ENCODE measurements around the gene GRIPAP1.

Gene GRIPAP1

DNA sequence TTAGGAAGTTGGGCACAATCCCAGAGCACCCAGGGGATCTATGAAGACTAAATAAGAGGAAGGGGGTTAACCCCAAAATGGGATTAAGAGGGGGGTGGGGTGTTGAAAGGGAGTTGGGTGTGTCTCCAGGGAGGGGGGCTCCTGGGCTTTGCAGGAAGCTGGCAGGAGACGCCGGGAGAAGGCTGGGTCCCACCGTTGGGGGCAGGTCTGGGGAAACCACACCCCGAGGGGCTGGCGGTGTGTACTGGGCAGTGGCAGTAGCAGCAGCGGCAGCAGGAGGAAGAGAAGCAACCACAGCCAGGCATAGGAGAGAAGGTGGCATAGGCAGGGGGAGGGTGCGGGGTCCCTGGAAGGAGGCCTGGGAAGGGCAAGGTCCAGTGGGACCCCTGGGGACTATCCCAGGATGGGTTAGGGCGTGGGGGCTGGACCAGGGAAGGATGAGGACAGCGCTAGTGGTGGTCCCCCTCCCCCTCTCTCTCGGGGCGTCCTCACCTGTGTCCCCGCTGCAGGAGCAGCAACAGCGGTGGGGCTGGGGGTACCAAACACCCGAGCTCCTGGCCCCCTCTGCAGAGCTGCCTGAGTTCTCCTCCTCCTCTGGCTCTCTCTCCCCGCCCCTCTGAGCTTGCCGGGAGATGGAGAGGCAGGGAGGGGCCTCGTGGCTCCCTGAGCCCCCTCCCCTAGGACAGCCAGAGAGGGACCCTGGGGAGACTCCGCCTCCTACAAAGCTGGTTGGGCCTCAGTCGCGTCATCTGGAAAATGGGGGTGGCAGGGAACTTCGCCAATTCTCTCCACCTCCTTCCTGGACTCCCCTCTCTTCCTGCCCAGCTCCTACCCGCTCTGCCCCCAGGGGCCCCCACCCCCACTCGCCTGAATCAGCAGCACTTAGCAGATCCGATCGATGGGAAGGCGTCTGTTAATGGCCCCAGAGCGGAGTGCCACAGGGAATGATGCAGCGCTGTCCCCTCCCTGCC is 30.5 kb downstream of the GRIPAP1 start, which contains the start of gene KCND1:
Gene KCND1, minus strand, starts transcription at position 596 of the 971 bp plus-strand sequence. CDS start 1,573 bp downstream, outside the sequence.
- Histone ChIP-seq H3K4me3 (ENCODE audit: low read depth, low read length) (peak within 1 kb of the TSS; percentile 76), H3K36me3 (ENCODE audit: control insufficient read depth, insufficient read depth, low read length) (peaks cover 26% of the 10 kb centered on the region), H3K27me3 (ENCODE audit: control insufficient read depth, insufficient read depth, low read length) (no peaks in the 10 kb centered on the region), H3K9ac (ENCODE audit: low read depth, low read length) (peak within 1 kb of the TSS; percentile 54), H3K9me3 (ENCODE audit: control insufficient read depth, insufficient read depth, low read length) (no peaks in the 10 kb centered on the region), H3K4me1 (ENCODE audit: control insufficient read depth, insufficient read depth, low read length) (no peaks in the 10 kb centered on the region)

DNA sequence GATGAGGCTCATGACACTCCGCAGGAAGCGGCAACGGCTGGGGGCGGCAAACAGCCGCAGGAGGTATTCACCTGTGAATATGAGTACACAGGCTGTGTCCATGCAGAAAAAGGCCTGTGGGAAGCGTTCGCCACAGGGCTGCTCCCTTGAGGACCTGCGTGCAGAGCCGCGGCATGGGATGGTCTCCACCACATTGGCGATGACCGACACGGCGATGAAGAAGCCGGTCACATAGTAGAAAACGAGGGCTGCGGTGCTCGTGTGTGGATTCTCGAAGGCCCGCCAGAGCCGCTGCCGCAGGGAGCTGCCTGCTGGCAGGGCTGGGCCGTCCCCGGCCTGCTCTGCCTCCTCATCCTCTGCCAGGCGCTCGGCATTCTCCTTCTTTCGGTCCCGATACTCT is 32.6 kb downstream of the GRIPAP1 start:
- Histone ChIP-seq H3K4me1 (ENCODE audit: control insufficient read depth, insufficient read depth, low read length) (no peaks in the 10 kb centered on the region), H3K9ac (ENCODE audit: low read depth, low read length) (no peak overlapping the region), H3K36me3 (ENCODE audit: control insufficient read depth, insufficient read depth, low read length) (peaks cover 18% of the 10 kb centered on the region), H3K27me3 (ENCODE audit: control insufficient read depth, insufficient read depth, low read length) (no peaks in the 10 kb centered on the region), H3K9me3 (ENCODE audit: control insufficient read depth, insufficient read depth, low read length) (no peaks in the 10 kb centered on the region), H3K4me3 (ENCODE audit: low read depth, low read length) (no peak overlapping the region)

DNA sequence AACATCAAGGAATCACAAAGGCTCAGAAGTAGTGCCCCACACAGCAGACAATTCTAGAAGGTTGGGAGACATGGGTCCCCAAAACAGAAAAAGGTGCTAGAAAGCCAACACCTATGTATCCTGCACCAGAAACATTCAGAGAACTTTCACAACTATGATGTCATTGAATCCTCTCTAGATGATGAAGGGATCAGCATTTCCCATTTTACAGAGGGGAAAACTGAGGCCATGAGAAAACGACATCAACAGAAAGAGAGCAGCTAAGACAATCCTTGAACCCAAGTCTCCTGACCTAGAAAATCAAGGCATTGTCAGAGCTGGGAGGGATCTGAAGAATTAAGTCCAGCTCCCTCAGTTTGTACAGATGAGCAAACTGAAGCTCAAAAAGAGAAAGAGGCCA is 33.7 kb downstream of the GRIPAP1 start:
- Histone ChIP-seq H3K9me3 (ENCODE audit: control insufficient read depth, insufficient read depth, low read length) (no peaks in the 10 kb centered on the region), H3K9ac (ENCODE audit: low read depth, low read length) (no peak overlapping the region), H3K4me3 (ENCODE audit: low read depth, low read length) (no peak overlapping the region), H3K36me3 (ENCODE audit: control insufficient read depth, insufficient read depth, low read length) (peaks cover 14% of the 10 kb centered on the region), H3K4me1 (ENCODE audit: control insufficient read depth, insufficient read depth, low read length) (no peaks in the 10 kb centered on the region), H3K27me3 (ENCODE audit: control insufficient read depth, insufficient read depth, low read length) (no peaks in the 10 kb centered on the region)

DNA sequence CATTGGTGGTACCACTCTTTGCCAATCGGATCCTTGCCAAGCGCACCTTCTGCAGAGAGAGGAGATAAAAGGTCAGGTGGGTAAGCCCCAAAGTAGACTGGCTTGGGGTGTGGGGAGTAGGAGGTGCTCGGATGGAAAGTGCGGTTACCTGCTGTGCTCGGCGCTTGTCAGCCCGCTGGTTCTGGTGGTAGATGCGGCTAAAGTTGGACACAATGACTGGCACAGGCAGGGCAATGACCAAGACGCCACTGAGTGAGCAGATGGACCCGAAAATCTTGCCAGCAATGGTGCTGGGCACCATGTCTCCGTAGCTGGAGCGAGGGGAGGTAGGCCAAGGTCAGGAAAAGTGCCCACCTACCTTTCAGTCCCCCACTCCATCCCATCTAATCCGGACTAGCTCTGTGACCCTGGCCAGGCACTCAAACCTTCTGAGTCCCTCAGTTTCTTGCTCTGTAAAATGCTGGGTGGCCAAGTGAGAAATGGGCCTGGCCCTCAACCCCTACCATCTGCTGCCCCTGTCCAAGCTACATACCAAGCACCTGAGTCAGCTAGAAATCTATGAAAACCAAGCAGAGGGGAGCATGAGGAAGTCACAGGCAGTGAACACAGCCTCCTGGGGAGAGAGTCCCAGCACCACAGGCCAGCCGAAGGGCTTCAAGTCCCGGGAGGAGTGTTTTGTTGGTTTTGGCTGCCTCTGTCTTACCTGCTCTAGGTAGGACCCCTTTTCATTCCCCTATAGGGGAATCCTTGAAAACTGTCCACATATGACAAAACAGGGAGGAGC is 35.1 kb downstream of the GRIPAP1 start:
- Histone ChIP-seq H3K27me3 (ENCODE audit: control insufficient read depth, insufficient read depth, low read length) (no peaks in the 10 kb centered on the region), H3K9me3 (ENCODE audit: control insufficient read depth, insufficient read depth, low read length) (no peaks in the 10 kb centered on the region), H3K36me3 (ENCODE audit: control insufficient read depth, insufficient read depth, low read length) (peaks cover 14% of the 10 kb centered on the region), H3K9ac (ENCODE audit: low read depth, low read length) (no peak overlapping the region), H3K4me3 (ENCODE audit: low read depth, low read length) (no peak overlapping the region), H3K4me1 (ENCODE audit: control insufficient read depth, insufficient read depth, low read length) (no peaks in the 10 kb centered on the region)

DNA sequence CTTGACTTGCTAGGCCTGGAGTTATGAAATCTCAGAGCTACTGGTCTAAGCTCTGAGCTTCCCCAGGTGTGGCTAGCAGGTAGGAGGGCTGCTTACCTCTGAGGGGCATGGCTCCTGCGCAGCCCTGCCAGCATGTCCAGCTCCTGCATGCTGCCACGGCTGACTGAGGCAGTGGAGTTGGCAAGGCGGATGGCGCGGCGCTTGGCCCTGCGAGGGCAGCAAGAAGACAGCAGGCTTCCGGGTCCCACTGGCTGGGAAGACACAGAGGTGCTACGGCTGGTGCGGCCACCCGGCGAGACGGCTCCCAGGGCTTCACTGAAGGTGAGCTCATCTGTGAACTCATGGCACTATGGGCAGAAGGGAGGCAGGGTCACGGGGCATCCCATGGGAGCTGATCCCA is 36.1 kb downstream of the GRIPAP1 start:
- H3K9ac ChIP-seq (ENCODE audit: low read depth, low read length): no peak overlapping the region
- H3K36me3 ChIP-seq (ENCODE audit: control insufficient read depth, insufficient read depth, low read length): peaks cover 17% of the 10 kb centered on the region
- H3K9me3 ChIP-seq (ENCODE audit: control insufficient read depth, insufficient read depth, low read length): no peaks in the 10 kb centered on the region
- H3K27me3 ChIP-seq (ENCODE audit: control insufficient read depth, insufficient read depth, low read length): no peaks in the 10 kb centered on the region
- no peak overlapping the region for H3K4me3 ChIP-seq (ENCODE audit: low read depth, low read length)
- no peaks in the 10 kb centered on the region for H3K4me1 ChIP-seq (ENCODE audit: control insufficient read depth, insufficient read depth, low read length)

DNA sequence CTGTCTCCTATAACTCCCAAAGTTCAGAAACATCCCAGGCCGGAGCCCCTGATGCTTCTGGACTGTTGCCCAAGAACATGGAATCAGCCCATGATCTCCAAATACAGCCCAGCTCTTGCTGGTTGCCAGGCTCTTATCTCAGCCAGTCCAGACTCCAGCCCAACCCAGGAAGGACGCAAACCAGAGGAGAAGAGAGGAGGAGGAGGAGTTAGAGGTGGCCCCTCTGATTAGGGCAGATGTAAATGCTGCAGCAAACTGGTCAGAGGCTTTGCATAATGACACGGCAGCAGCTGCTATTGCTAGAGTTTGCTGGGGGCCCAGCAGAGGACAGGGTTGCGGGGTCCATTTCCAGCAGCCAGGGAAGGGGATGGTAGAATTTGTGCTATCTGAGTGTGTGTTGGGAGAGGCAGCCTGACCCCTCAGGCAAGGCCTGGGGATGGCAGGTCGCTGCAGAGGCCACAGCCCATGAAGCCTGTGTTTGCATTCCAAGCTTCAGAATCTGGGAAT is 40.4 kb downstream of the GRIPAP1 start:
- peaks cover 11% of the 10 kb centered on the region for H3K36me3 ChIP-seq (ENCODE audit: control insufficient read depth, insufficient read depth, low read length)
- H3K9me3 ChIP-seq (ENCODE audit: control insufficient read depth, insufficient read depth, low read length): no peaks in the 10 kb centered on the region
- H3K4me3 ChIP-seq (ENCODE audit: low read depth, low read length): no peak overlapping the region
- peaks cover 4% of the 10 kb centered on the region for H3K4me1 ChIP-seq (ENCODE audit: control insufficient read depth, insufficient read depth, low read length)
- H3K27me3 ChIP-seq (ENCODE audit: control insufficient read depth, insufficient read depth, low read length): no peaks in the 10 kb centered on the region
- H3K9ac ChIP-seq (ENCODE audit: low read depth, low read length): no peak overlapping the region

DNA sequence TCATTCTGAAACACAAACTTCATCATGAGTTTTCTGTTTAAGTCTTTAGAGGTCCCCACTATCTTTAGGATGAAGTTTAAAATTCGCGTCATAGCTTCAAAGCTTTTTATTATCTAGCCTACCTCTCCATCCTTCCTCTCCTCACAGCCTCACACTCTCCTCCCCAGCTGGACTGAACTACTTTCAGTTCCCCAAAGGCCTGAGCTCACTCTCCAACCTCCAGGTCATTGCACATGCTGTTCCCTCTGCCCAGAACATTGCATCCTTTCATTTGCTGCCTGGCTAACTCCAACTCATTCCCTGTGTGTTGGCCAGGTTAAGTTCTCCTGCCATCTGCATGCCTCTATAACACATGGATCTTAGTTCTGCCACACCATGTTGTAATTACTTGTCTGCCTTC is 41.8 kb downstream of the GRIPAP1 start:
- no peak overlapping the region for H3K9ac ChIP-seq (ENCODE audit: low read depth, low read length)
- H3K27me3 ChIP-seq (ENCODE audit: control insufficient read depth, insufficient read depth, low read length): no peaks in the 10 kb centered on the region
- peaks cover 7% of the 10 kb centered on the region for H3K4me1 ChIP-seq (ENCODE audit: control insufficient read depth, insufficient read depth, low read length)
- H3K4me3 ChIP-seq (ENCODE audit: low read depth, low read length): no peak overlapping the region
- H3K36me3 ChIP-seq (ENCODE audit: control insufficient read depth, insufficient read depth, low read length): peaks cover 5% of the 10 kb centered on the region
- H3K9me3 ChIP-seq (ENCODE audit: control insufficient read depth, insufficient read depth, low read length): no peaks in the 10 kb centered on the region

DNA sequence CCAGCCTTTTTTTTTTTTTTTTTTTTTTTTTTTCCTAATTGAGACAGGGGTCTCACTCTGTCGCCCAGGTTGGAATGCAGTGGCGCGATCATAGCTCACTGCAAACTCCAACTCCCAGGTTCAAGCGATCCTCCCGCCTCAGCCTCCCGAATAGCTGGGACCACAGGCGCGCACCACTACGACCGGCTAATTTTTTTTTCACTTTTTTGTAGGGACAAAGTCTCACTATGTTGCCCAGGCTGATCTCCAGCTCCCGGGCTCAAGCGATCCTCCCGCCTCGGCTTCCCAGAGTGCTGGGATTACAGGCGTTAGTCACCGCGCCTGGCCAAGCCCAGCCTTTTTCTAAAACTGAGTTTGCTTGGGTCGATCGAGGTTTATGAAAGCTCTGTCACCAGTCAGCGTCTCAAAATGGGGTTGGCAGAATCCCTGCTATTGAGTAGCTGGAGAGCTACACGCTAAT is 43.4 kb downstream of the GRIPAP1 start:
- no peaks in the 10 kb centered on the region for H3K9me3 ChIP-seq (ENCODE audit: control insufficient read depth, insufficient read depth, low read length)
- H3K4me1 ChIP-seq (ENCODE audit: control insufficient read depth, insufficient read depth, low read length): peaks cover 7% of the 10 kb centered on the region
- H3K4me3 ChIP-seq (ENCODE audit: low read depth, low read length): peak overlapping the region; percentile 96
- peak overlapping the region; percentile 37 for H3K9ac ChIP-seq (ENCODE audit: low read depth, low read length)
- peaks cover 13% of the 10 kb centered on the region for H3K36me3 ChIP-seq (ENCODE audit: control insufficient read depth, insufficient read depth, low read length)
- no peaks in the 10 kb centered on the region for H3K27me3 ChIP-seq (ENCODE audit: control insufficient read depth, insufficient read depth, low read length)

DNA sequence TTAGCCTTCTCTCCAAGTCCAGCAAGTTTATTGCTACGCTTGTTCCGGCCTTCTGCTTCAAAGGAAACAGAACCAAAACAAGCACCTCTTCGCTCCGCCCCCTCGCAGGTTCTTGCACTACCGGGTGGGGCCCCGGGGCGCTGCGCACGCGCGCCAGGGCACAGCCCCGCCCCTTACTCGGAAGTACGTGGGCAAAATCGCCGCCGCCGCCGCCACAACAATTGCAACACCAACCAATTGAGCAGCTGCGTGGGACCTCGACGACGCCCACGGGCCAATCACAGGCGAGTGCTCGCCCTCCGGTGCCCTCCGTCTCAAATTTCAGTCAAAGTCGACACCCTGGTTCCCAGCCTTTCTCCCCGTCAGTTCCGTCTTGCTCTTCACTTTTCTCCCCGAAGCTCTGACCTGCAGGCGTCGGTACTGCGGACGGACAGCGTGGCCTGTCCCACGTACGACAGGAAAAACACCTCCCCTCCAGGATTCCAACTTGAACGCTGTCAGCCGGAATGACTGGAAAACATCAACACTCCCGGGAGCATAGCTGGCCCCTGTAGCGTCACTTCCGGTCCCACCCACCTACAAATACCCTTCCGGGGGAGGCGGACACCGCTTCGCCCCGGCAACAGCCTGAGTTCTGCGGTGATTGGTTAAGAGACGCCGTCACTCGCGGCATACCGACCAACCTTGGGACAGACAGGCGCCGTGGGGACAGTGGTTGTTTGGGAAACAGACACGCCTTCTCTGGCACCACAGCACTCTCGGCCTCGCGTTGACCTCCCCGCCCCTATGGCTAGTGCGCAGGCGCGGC is 44.0 kb downstream of the GRIPAP1 start:
- Histone ChIP-seq H3K27me3 (ENCODE audit: control insufficient read depth, insufficient read depth, low read length) (no peaks in the 10 kb centered on the region), H3K4me1 (ENCODE audit: control insufficient read depth, insufficient read depth, low read length) (peaks cover 7% of the 10 kb centered on the region), H3K4me3 (ENCODE audit: low read depth, low read length) (peak overlapping the region; percentile 96), H3K36me3 (ENCODE audit: control insufficient read depth, insufficient read depth, low read length) (peaks cover 13% of the 10 kb centered on the region), H3K9ac (ENCODE audit: low read depth, low read length) (peak overlapping the region; percentile 82), H3K9me3 (ENCODE audit: control insufficient read depth, insufficient read depth, low read length) (no peaks in the 10 kb centered on the region)

DNA sequence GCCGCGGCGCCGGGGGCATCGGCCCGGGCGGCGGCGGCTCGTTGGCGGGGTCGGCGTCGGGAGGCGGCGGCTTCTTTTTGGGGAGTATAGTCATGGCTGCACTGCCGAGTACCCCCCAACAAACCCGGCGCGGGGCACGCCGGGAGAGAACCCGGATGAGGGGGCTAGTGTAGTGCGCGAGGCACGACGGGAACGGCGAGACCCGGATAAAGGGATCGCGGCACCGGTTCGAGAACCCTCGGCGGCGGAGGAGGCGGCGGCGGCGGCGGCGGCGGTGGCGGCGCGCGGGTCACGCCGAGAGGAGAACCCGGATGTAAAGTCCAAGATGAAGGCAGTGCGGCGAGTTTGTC is 44.6 kb downstream of the GRIPAP1 start, which contains the start of gene OTUD5:
Gene OTUD5, minus strand, starts transcription at position 131 of the 350 bp plus-strand sequence. Its CDS starts 37 bp downstream, at position 94.
- H3K4me3 ChIP-seq (ENCODE audit: low read depth, low read length): peak within 1 kb of the TSS; percentile 96
- no peaks in the 10 kb centered on the region for H3K9me3 ChIP-seq (ENCODE audit: control insufficient read depth, insufficient read depth, low read length)
- H3K27me3 ChIP-seq (ENCODE audit: control insufficient read depth, insufficient read depth, low read length): no peaks in the 10 kb centered on the region
- H3K9ac ChIP-seq (ENCODE audit: low read depth, low read length): peak within 1 kb of the TSS; percentile 82
- H3K4me1 ChIP-seq (ENCODE audit: control insufficient read depth, insufficient read depth, low read length): peaks cover 7% of the 10 kb centered on the region
- peaks cover 13% of the 10 kb centered on the region for H3K36me3 ChIP-seq (ENCODE audit: control insufficient read depth, insufficient read depth, low read length)

All from iPS-15b (cell line).